Loucy (cell line): ENCODE results near the gene PMFBP1.

Experiments
- EZH2phosphoT487 ChIP-seq: fragments of 200-600 bp; IDR thresholded peaks from 2 replicates; pipeline ENCODE4 v1.6.1; 2018; ENCODE audit warnings: antibody characterized with exemption, mild to moderate bottlenecking, moderate library complexity, borderline replicate concordance
- TF ChIP-seq, protein P1 (sequence below): fragments of 200-600 bp; sonication (generic); conservative IDR thresholded peaks from 2 replicates; pipeline ENCODE4 v1.5.1; 2014; ENCODE audit warnings: mild to moderate bottlenecking, antibody characterized with exemption, low read length

GRCh38 chr16:72108353-72109102, 63.4 kb downstream of the PMFBP1 start:
- TF ChIP-seq, protein P1, sequence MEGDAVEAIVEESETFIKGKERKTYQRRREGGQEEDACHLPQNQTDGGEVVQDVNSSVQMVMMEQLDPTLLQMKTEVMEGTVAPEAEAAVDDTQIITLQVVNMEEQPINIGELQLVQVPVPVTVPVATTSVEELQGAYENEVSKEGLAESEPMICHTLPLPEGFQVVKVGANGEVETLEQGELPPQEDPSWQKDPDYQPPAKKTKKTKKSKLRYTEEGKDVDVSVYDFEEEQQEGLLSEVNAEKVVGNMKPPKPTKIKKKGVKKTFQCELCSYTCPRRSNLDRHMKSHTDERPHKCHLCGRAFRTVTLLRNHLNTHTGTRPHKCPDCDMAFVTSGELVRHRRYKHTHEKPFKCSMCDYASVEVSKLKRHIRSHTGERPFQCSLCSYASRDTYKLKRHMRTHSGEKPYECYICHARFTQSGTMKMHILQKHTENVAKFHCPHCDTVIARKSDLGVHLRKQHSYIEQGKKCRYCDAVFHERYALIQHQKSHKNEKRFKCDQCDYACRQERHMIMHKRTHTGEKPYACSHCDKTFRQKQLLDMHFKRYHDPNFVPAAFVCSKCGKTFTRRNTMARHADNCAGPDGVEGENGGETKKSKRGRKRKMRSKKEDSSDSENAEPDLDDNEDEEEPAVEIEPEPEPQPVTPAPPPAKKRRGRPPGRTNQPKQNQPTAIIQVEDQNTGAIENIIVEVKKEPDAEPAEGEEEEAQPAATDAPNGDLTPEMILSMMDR: no peak
- no peak for TF ChIP-seq EZH2phosphoT487
